Nephron progenitor cell (in vitro differentiated cells): Measurements from ENCODE around the gene SLC17A8.

Source experiments
- DNase-seq: peaks from one replicate; pipeline ENCODE4 v3.0.0; 2021
- H3K27ac Mint-ChIP-seq: 2 replicates; pipeline ENCODE4 v1.8.0; 2021; ENCODE audit warnings: mild to moderate bottlenecking, moderate library complexity, mixed read lengths
- H3K27me3 Mint-ChIP-seq: 2 replicates; pipeline ENCODE4 v1.8.0; 2021; ENCODE audit warnings: mild to moderate bottlenecking, low read depth, mixed read lengths; ENCODE audit not compliant: poor library complexity
- H3K36me3 Mint-ChIP-seq: 2 replicates; pipeline ENCODE4 v1.8.0; 2021; ENCODE audit warnings: low read depth, mixed read lengths
- H3K4me1 Mint-ChIP-seq: 2 replicates; pipeline ENCODE4 v1.8.0; 2021; ENCODE audit warnings: mixed read lengths
- H3K4me3 Mint-ChIP-seq: 2 replicates; pipeline ENCODE4 v1.8.0; 2021; ENCODE audit warnings: mild to moderate bottlenecking, moderate library complexity, mixed read lengths
- H3K9me3 Mint-ChIP-seq: 2 replicates; pipeline ENCODE4 v1.8.0; 2021; ENCODE audit warnings: mild to moderate bottlenecking, moderate library complexity, mixed read lengths
- CTCF ChIP-seq: fragments of 200-600 bp; sonication (generic); IDR thresholded peaks from 2 replicates; pipeline ENCODE4 v1.5.0; 2021; ENCODE audit warnings: antibody characterized with exemption

SLC17A8 gene

GRCh38 chr12:100443434-100443833 is 86.6 kb downstream of the SLC17A8 start:
- Mint-ChIP-seq H3K9me3 (no peaks in the 10 kb centered on the region), H3K27ac (no peak overlapping the region), H3K27me3 (peaks cover 4% of the 10 kb centered on the region), H3K36me3 (no peaks in the 10 kb centered on the region), H3K4me3 (no peak overlapping the region), H3K4me1 (no peaks in the 10 kb centered on the region)
- DNase-seq = no peak
- no peak for TF ChIP-seq CTCF

GRCh38 chr12:100445081-100445481 is 88.2 kb downstream of the SLC17A8 start:
- Mint-ChIP-seq H3K27me3 (peaks cover 10% of the 10 kb centered on the region), H3K4me1 (no peaks in the 10 kb centered on the region), H3K4me3 (no peak overlapping the region), H3K9me3 (no peaks in the 10 kb centered on the region), H3K36me3 (no peaks in the 10 kb centered on the region), H3K27ac (no peak overlapping the region)
- DNase-seq = no peak
- no peak for TF ChIP-seq CTCF

- no peak overlapping the region for H3K27ac Mint-ChIP-seq
- no peaks in the 10 kb centered on the region for H3K4me1 Mint-ChIP-seq
- no peak for DNase-seq
- H3K9me3 Mint-ChIP-seq = no peaks in the 10 kb centered on the region
- no peak overlapping the region for H3K4me3 Mint-ChIP-seq
- no peaks in the 10 kb centered on the region for H3K36me3 Mint-ChIP-seq
- TF ChIP-seq CTCF = no peak
- peaks cover 11% of the 10 kb centered on the region for H3K27me3 Mint-ChIP-seq
These were observed 90.5 kb downstream of the SLC17A8 start for GRCh38 chr12:100447381-100447780.

- Mint-ChIP-seq H3K4me1 (no peaks in the 10 kb centered on the region), H3K9me3 (no peaks in the 10 kb centered on the region), H3K4me3 (no peak overlapping the region), H3K27ac (no peak overlapping the region), H3K36me3 (no peaks in the 10 kb centered on the region), H3K27me3 (peaks cover 11% of the 10 kb centered on the region)
- TF ChIP-seq CTCF = no peak
- DNase-seq = no peak
These were observed 91.8 kb downstream of the SLC17A8 start for GRCh38 chr12:100448656-100449055.

GRCh38 chr12:100450735-100451134 is 93.9 kb downstream of the SLC17A8 start:
- no peaks in the 10 kb centered on the region for H3K9me3 Mint-ChIP-seq
- H3K27me3 Mint-ChIP-seq = peaks cover 11% of the 10 kb centered on the region
- no peaks in the 10 kb centered on the region for H3K4me1 Mint-ChIP-seq
- no peak overlapping the region for H3K27ac Mint-ChIP-seq
- H3K4me3 Mint-ChIP-seq = no peak overlapping the region
- DNase-seq = no peak
- TF ChIP-seq CTCF = no peak
- H3K36me3 Mint-ChIP-seq = no peaks in the 10 kb centered on the region

GRCh38 chr12:100453951-100454350 is 97.1 kb downstream of the SLC17A8 start:
- TF ChIP-seq CTCF = no peak
- no peak overlapping the region for H3K4me3 Mint-ChIP-seq
- H3K4me1 Mint-ChIP-seq = no peaks in the 10 kb centered on the region
- peaks cover 11% of the 10 kb centered on the region for H3K27me3 Mint-ChIP-seq
- DNase-seq = no peak
- no peaks in the 10 kb centered on the region for H3K36me3 Mint-ChIP-seq
- no peak overlapping the region for H3K27ac Mint-ChIP-seq
- no peaks in the 10 kb centered on the region for H3K9me3 Mint-ChIP-seq
